ENCODE results near the gene NCAPD3. TPM values are rescaled to one million over a fixed set of nuclear protein-coding genes. Genes with fewer than 3 reads are reported as not detected.

Gene NCAPD3
- total RNA-seq, 1 donor: 9.4 TPM

GRCh38 chr11:134254433-134255183 lies 30.8 kb upstream of the NCAPD3 start:
- peak overlapping the region; percentile 82 for H3K4me3 ChIP-seq (ENCODE audit: insufficient read depth, low read length)
- no peaks in the 10 kb centered on the region for H3K9me3 ChIP-seq (ENCODE audit: low read depth, low read length)
- peak overlapping the region; percentile 78 for H3K4me2 ChIP-seq (ENCODE audit: insufficient read depth, low read length)
- TF ChIP-seq, protein P1, sequence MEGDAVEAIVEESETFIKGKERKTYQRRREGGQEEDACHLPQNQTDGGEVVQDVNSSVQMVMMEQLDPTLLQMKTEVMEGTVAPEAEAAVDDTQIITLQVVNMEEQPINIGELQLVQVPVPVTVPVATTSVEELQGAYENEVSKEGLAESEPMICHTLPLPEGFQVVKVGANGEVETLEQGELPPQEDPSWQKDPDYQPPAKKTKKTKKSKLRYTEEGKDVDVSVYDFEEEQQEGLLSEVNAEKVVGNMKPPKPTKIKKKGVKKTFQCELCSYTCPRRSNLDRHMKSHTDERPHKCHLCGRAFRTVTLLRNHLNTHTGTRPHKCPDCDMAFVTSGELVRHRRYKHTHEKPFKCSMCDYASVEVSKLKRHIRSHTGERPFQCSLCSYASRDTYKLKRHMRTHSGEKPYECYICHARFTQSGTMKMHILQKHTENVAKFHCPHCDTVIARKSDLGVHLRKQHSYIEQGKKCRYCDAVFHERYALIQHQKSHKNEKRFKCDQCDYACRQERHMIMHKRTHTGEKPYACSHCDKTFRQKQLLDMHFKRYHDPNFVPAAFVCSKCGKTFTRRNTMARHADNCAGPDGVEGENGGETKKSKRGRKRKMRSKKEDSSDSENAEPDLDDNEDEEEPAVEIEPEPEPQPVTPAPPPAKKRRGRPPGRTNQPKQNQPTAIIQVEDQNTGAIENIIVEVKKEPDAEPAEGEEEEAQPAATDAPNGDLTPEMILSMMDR (IDR thresholded peaks at IDR 0.05; ENCODE audit: extremely low read depth, low read depth, low read length): no peak
- peaks cover 36% of the 10 kb centered on the region for H3K79me2 ChIP-seq (ENCODE audit: insufficient read depth, low read length)
- H3K36me3 ChIP-seq (ENCODE audit: insufficient read depth, low read length): peaks cover 37% of the 10 kb centered on the region
- peaks cover 16% of the 10 kb centered on the region for H3K4me1 ChIP-seq (ENCODE audit: insufficient read depth, low read length)
- no peak for DNase-seq (ENCODE audit: insufficient read length, low spot score, missing footprints)
- H3K27me3 ChIP-seq (ENCODE audit: insufficient read depth, low read length): no peaks in the 10 kb centered on the region
- H2AFZ ChIP-seq (ENCODE audit: low read length): no peak overlapping the region
- H4K20me1 ChIP-seq (ENCODE audit: insufficient read depth, low read length): no peaks in the 10 kb centered on the region
- no peak overlapping the region for H3K27ac ChIP-seq (ENCODE audit: low read depth, low read length)

DNA sequence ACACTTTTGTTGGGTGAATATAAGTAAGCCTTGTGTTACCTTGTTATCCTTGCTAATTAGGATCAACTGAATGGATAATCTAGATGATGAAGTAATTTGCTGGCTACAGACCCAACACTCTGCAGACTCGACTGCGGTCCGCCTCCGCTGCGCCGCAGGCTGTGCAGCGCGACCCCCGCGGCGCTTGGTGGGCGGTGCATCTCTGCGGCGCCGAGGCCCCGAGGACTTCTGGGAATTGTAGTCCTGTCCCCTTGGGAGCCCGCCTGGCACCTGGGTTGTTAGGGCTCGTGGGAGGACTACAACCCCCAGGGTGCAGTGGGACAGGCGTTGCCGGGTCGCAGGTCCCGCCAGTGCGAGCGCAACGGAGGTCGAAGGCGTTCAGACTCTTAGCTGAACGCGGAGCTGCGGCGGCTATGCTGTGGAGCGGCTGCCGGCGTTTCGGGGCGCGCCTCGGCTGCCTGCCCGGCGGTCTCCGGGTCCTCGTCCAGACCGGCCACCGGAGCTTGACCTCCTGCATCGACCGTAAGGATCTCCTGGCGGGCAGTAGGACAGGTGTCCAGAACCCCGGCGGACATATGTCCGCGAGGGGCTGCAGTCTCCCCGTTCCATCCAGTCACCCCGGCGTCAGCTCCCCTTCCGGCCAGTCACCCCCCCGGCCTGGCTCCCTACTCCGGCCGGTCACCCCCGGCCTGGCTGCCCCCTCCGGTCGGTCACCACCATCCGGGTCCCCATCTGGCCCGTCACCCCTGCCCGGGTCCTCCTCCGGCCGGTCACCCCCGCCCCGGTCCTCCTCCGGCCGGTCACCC lies 29.6 kb upstream of the NCAPD3 start, which contains the start of the genes ACAD8 and THYN1:
Gene ACAD8 (plus strand): TSS at position 381 of the 806 bp plus-strand sequence. CDS start 33 bp downstream, at position 414.
Gene THYN1 (minus strand): TSS at position 165 of the 806 bp plus-strand sequence. CDS start 470 bp downstream, outside the sequence.
- H3K27me3 ChIP-seq (ENCODE audit: insufficient read depth, low read length): no peaks in the 10 kb centered on the region
- H3K4me1 ChIP-seq (ENCODE audit: insufficient read depth, low read length): peaks cover 16% of the 10 kb centered on the region
- H3K4me2 ChIP-seq (ENCODE audit: insufficient read depth, low read length): peak within 1 kb of the TSS; percentile 78
- H3K9me3 ChIP-seq (ENCODE audit: low read depth, low read length): no peaks in the 10 kb centered on the region
- no peaks in the 10 kb centered on the region for H4K20me1 ChIP-seq (ENCODE audit: insufficient read depth, low read length)
- H3K27ac ChIP-seq (ENCODE audit: low read depth, low read length): peak within 1 kb of the TSS; percentile 50
- TF ChIP-seq, protein P1 (IDR thresholded peaks at IDR 0.05; ENCODE audit: extremely low read depth, low read depth, low read length): no peak
- peaks cover 36% of the 10 kb centered on the region for H3K79me2 ChIP-seq (ENCODE audit: insufficient read depth, low read length)
- H3K4me3 ChIP-seq (ENCODE audit: insufficient read depth, low read length): peak within 1 kb of the TSS; percentile 82
- DNase-seq (ENCODE audit: insufficient read length, low spot score, missing footprints): peak; percentile 99
- H3K36me3 ChIP-seq (ENCODE audit: insufficient read depth, low read length): peaks cover 34% of the 10 kb centered on the region
- peak within 1 kb of the TSS; percentile 85 for H2AFZ ChIP-seq (ENCODE audit: low read length)

DNA sequence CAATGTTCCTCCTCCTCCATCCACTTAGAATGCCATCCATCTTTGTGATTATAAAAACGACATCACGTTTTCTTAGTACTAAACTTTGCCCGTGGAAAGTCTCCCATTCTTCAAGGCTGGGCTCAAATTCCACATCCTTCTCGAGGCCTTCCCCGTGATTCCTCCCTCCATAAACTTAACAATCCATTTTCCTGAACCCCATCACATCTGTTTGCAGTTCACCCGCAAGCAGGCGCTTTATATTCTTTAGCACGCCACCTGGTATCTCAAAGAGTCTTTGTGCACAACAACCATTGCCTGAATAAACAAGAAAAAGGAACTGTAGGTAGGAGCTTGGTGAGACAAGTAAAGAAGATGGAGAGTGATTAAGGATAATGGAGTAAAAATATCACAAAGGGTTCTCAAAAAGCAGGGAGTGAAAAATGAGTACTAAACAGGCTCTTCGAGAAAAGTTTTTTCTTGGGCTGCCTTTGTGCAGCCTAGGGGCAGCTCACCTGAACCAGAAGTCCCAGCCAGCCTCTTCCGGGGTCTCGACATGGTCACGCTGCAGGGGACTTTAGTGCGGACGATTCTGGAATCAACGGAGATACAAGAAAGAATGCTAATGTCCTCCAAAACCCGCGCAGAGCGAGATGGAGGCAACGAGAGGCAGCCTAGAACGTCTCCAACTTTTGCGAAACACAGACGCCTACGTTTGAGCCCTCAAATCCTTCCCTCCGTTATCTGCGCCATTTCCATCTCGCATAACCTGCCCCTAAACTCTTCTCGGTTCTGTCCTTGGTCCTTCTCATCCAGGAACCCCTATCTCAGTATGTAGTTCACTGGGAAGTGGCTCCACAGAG lies 28.8 kb upstream of the NCAPD3 start:
- Histone ChIP-seq H3K27ac (ENCODE audit: low read depth, low read length) (peak overlapping the region; percentile 50), H3K4me1 (ENCODE audit: insufficient read depth, low read length) (peaks cover 16% of the 10 kb centered on the region), H3K27me3 (ENCODE audit: insufficient read depth, low read length) (no peaks in the 10 kb centered on the region), H3K4me2 (ENCODE audit: insufficient read depth, low read length) (peak overlapping the region; percentile 78), H3K4me3 (ENCODE audit: insufficient read depth, low read length) (peak overlapping the region; percentile 82), H4K20me1 (ENCODE audit: insufficient read depth, low read length) (no peaks in the 10 kb centered on the region), H3K9me3 (ENCODE audit: low read depth, low read length) (no peaks in the 10 kb centered on the region), H3K79me2 (ENCODE audit: insufficient read depth, low read length) (peaks cover 36% of the 10 kb centered on the region), H3K36me3 (ENCODE audit: insufficient read depth, low read length) (peaks cover 37% of the 10 kb centered on the region), H2AFZ (ENCODE audit: low read length) (peak overlapping the region; percentile 82)
- no peak for DNase-seq (ENCODE audit: insufficient read length, low spot score, missing footprints)
- TF ChIP-seq, protein P1 (IDR thresholded peaks at IDR 0.05; ENCODE audit: extremely low read depth, low read depth, low read length): no peak
